ENCODE measurements around the gene PTPN2. TPM values are rescaled to one million over a fixed set of nuclear protein-coding genes. Genes with fewer than 3 reads are reported as not detected.

Gene PTPN2
- total RNA-seq, 2 experiments from 2014 or later = 54.9 to 69.7 TPM

DNA sequence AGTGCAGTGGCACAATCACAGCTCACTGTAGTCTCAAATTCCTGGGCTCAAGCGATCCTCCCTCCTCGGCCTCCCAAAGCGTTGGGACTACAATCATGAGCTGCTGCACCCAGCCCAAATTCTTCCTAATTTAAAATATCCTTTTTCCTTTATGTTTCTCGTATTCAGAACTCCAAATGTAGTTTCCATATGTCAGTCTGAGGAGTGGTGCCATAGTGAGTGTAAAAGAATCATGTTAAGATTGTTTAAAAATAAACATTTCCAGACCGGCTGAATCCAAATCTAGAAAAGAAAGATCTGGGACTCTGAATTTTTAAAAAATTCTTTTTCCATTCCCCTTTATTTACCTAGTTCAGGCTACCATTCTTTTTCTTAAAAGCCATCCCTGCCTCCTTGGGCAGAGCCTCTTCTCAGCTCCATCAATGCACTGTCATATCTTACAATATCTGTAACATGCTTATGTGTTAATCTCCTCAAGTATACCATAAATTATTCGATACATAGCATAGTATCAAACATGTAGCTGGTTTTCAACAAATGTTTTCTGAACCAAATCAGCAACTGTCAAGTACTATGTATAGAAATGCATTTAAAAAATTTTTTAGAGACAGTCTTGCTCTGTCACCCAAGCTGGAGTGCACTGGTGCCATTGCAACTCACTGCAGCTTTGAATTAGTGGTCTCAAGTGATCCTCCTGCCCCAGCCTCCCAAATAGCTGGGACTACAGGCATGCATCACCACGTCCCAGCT lies 31.3 kb downstream of the PTPN2 start:
- ChIA-PET POLR2A (interaction anchor here (0.6 to 2.6 kb wide), 8 partner anchors 9 to 1165 kb away, joined by 3 to 11 read pairs (median 3); partner anchors contain the start of gene CEP192), CTCF (ENCODE audit: unreplicated experiment) (no interaction called here)
- intact Hi-C loops (cut with micrococcal nuclease; ENCODE audit: unreplicated experiment) = no loop called here
- DNase-seq (ENCODE audit: low spot score) = no peak
- Histone ChIP-seq H3K4me2 (ENCODE audit: low read length) (no peak overlapping the region), H3K36me3 (ENCODE audit: insufficient read depth, low read length) (peaks cover 61% of the 10 kb centered on the region), H3K27ac (ENCODE audit: low read depth, low read length, poor library complexity, severe bottlenecking) (no peak overlapping the region), H2AFZ (ENCODE audit: low read length) (no peak overlapping the region), H3K4me1 (ENCODE audit: insufficient read depth, low read length, poor library complexity, severe bottlenecking) (peaks cover 43% of the 10 kb centered on the region), H3K9me3 (ENCODE audit: low read length) (no peaks in the 10 kb centered on the region), H4K20me1 (ENCODE audit: insufficient read depth, low read length) (peaks cover 6% of the 10 kb centered on the region; the same call in 1 of the 2 replicates), H3K9me2 (ENCODE audit: insufficient read depth, low read length) (no peaks in the 10 kb centered on the region), H3K79me2 (ENCODE audit: insufficient read depth, low read depth, low read length) (peaks cover 56% of the 10 kb centered on the region; the same call in 1 of the 2 replicates), H3K4me3 (ENCODE audit: low read depth, low read length, poor library complexity, severe bottlenecking) (no peak overlapping the region)
- TF ChIP-seq, protein P1, sequence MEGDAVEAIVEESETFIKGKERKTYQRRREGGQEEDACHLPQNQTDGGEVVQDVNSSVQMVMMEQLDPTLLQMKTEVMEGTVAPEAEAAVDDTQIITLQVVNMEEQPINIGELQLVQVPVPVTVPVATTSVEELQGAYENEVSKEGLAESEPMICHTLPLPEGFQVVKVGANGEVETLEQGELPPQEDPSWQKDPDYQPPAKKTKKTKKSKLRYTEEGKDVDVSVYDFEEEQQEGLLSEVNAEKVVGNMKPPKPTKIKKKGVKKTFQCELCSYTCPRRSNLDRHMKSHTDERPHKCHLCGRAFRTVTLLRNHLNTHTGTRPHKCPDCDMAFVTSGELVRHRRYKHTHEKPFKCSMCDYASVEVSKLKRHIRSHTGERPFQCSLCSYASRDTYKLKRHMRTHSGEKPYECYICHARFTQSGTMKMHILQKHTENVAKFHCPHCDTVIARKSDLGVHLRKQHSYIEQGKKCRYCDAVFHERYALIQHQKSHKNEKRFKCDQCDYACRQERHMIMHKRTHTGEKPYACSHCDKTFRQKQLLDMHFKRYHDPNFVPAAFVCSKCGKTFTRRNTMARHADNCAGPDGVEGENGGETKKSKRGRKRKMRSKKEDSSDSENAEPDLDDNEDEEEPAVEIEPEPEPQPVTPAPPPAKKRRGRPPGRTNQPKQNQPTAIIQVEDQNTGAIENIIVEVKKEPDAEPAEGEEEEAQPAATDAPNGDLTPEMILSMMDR (conservative IDR thresholded peaks at IDR 0.05; ENCODE audit: low read length) = no peak
- no peak for TF ChIP-seq EZH2phosphoT487 (IDR thresholded peaks at IDR 0.05; ENCODE audit: borderline replicate concordance, low read depth, low read length)
- BruUV-seq (replicated peaks) = no TSS peak

DNA sequence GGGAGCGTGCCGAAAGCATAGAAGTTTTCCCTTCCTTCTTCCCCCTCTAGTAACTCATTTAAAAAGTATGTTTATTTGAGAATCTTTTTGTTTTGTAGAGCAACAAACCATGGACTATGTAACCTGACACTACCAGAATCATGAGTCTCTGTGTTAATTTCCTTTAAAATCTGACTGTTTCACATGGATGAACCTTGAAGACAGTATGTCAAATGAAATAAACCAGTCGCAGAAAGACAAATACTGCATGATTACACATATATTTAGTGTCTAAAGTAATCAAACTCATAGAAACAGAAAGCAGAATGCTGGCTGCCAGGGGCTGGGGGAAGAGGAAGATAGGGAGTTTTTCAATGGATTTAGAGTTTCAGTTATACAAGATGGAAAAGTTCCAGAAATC lies 32.3 kb downstream of the PTPN2 start:
- Histone ChIP-seq H3K79me2 (ENCODE audit: insufficient read depth, low read depth, low read length) (peaks cover 47% of the 10 kb centered on the region; the same call in 1 of the 2 replicates), H3K9me3 (ENCODE audit: low read length) (no peaks in the 10 kb centered on the region), H3K27ac (ENCODE audit: low read depth, low read length, poor library complexity, severe bottlenecking) (no peak overlapping the region), H3K4me1 (ENCODE audit: insufficient read depth, low read length, poor library complexity, severe bottlenecking) (peaks cover 34% of the 10 kb centered on the region), H3K36me3 (ENCODE audit: insufficient read depth, low read length) (peaks cover 60% of the 10 kb centered on the region), H3K9me2 (ENCODE audit: insufficient read depth, low read length) (no peaks in the 10 kb centered on the region), H4K20me1 (ENCODE audit: insufficient read depth, low read length) (peaks cover 6% of the 10 kb centered on the region; the same call in 1 of the 2 replicates), H3K4me2 (ENCODE audit: low read length) (no peak overlapping the region), H3K4me3 (ENCODE audit: low read depth, low read length, poor library complexity, severe bottlenecking) (no peak overlapping the region), H2AFZ (ENCODE audit: low read length) (no peak overlapping the region)
- BruUV-seq (replicated peaks) = no TSS peak
- DNase-seq (ENCODE audit: low spot score) = no peak
- no peak for TF ChIP-seq EZH2phosphoT487 (IDR thresholded peaks at IDR 0.05; ENCODE audit: borderline replicate concordance, low read depth, low read length)
- TF ChIP-seq, protein P1 (conservative IDR thresholded peaks at IDR 0.05; ENCODE audit: low read length) = no peak
- CTCF ChIA-PET (ENCODE audit: unreplicated experiment) = no interaction called here
- intact Hi-C loops (cut with micrococcal nuclease; ENCODE audit: unreplicated experiment) = no loop called here
- POLR2A ChIA-PET = interaction anchor here (1.1 to 2.6 kb wide), 2 partner anchors 11 to 13 kb away, joined by 3 to 11 read pairs; no protein-coding TSS in a partner anchor

DNA sequence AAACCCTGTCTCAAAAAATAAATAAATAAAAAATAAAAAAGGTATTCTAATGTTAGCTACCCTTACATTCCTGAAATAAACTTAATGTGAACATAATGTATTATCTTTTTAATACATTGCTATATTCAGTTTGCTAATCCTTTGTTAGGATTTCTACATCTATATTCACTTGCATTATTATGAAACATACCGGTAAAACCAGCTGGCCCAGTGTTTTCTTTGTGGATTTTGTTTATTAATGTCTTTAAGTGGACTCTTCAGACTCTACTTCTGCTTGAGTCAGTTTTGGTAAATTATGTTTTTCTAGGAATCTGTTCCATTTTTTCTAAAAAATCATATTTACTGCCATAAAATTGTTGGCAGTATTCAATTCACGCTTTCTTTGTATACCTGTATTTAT lies 34.5 kb downstream of the PTPN2 start:
- H3K9me3 ChIP-seq (ENCODE audit: low read length) = no peaks in the 10 kb centered on the region
- POLR2A ChIA-PET = interaction anchor here (1.2 to 2.2 kb wide), 2 partner anchors 11 to 31 kb away, joined by 4 to 6 read pairs; no protein-coding TSS in a partner anchor
- intact Hi-C loops (cut with micrococcal nuclease; ENCODE audit: unreplicated experiment) = no loop called here

More for the DNA sequence above, 34.5 kb downstream of the PTPN2 start:
- H3K27ac ChIP-seq (ENCODE audit: low read depth, low read length, poor library complexity, severe bottlenecking) = no peak overlapping the region
- H3K9me2 ChIP-seq (ENCODE audit: insufficient read depth, low read length) = no peaks in the 10 kb centered on the region
- peaks cover 49% of the 10 kb centered on the region; the same call in 1 of the 2 replicates for H3K79me2 ChIP-seq (ENCODE audit: insufficient read depth, low read depth, low read length)
- no peak overlapping the region for H3K4me2 ChIP-seq (ENCODE audit: low read length)
- CTCF ChIA-PET (ENCODE audit: unreplicated experiment) = no interaction called here
- no peak overlapping the region for H3K4me3 ChIP-seq (ENCODE audit: low read depth, low read length, poor library complexity, severe bottlenecking)
- BruUV-seq (replicated peaks) = no TSS peak
- TF ChIP-seq, protein P1 (conservative IDR thresholded peaks at IDR 0.05; ENCODE audit: low read length) = no peak
- no peak for TF ChIP-seq EZH2phosphoT487 (IDR thresholded peaks at IDR 0.05; ENCODE audit: borderline replicate concordance, low read depth, low read length)
- peaks cover 6% of the 10 kb centered on the region; the same call in 1 of the 2 replicates for H4K20me1 ChIP-seq (ENCODE audit: insufficient read depth, low read length)
- H3K4me1 ChIP-seq (ENCODE audit: insufficient read depth, low read length, poor library complexity, severe bottlenecking) = peaks cover 21% of the 10 kb centered on the region
- no peak overlapping the region for H2AFZ ChIP-seq (ENCODE audit: low read length)
- DNase-seq (ENCODE audit: low spot score) = no peak
- peaks cover 64% of the 10 kb centered on the region for H3K36me3 ChIP-seq (ENCODE audit: insufficient read depth, low read length)
